ENCODE data around the gene LYSMD1. TPM values are rescaled to one million over a fixed set of nuclear protein-coding genes. Genes with fewer than 3 reads are reported as not detected.

LYSMD1 gene
- total RNA-seq, 2 experiments from 2014 or later: 3.7 to 6.2 TPM

DNA sequence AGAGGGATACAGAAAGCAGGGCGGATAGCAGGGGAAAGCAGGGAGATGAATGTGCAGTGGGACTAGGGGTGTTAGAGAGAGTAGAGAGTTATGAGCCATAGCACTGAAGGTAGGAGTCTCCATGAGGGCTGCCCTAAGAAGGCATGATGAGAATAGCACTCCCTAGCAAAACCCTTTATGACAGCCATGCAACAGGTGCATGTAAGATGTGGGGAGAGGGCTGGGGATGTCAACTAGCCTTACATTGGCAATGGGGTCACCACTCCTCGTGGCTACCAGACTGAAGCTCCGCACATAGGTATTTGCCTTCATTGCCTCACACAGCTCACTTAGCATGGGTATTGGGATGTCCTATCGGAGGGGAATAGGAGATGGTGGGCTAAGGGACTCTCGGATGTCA lies 5.5 kb upstream of the LYSMD1 start:
- Histone ChIP-seq H3K9me3 (ENCODE audit: low read length) (no peaks in the 10 kb centered on the region), H3K79me2 (ENCODE audit: insufficient read depth, low read depth, low read length) (peaks cover 11% of the 10 kb centered on the region; the same call in 1 of the 2 replicates), H3K9me2 (ENCODE audit: insufficient read depth, low read length) (no peaks in the 10 kb centered on the region), H3K27ac (ENCODE audit: low read depth, low read length, poor library complexity, severe bottlenecking) (no peak overlapping the region), H2AFZ (ENCODE audit: low read length) (no peak overlapping the region), H3K4me2 (ENCODE audit: low read length) (no peak overlapping the region), H3K4me3 (ENCODE audit: low read depth, low read length, poor library complexity, severe bottlenecking) (no peak overlapping the region), H3K36me3 (ENCODE audit: insufficient read depth, low read length) (peaks cover 45% of the 10 kb centered on the region), H4K20me1 (ENCODE audit: insufficient read depth, low read length) (no peaks in the 10 kb centered on the region), H3K4me1 (ENCODE audit: insufficient read depth, low read length, poor library complexity, severe bottlenecking) (peaks cover 8% of the 10 kb centered on the region)
- DNase-seq (ENCODE audit: low spot score): no peak
- no TSS peak for BruUV-seq (replicated peaks)
- CTCF ChIA-PET (ENCODE audit: unreplicated experiment): no interaction called here
- POLR2A ChIA-PET: interaction anchor here (0.9 kb wide), 1 partner anchor 36 kb away, joined by 3 read pairs; no protein-coding TSS in a partner anchor
- intact Hi-C loops (cut with micrococcal nuclease; ENCODE audit: unreplicated experiment): no loop called here
- TF ChIP-seq EZH2phosphoT487 (IDR thresholded peaks at IDR 0.05; ENCODE audit: borderline replicate concordance, low read depth, low read length): no peak
- TF ChIP-seq CTCF (conservative IDR thresholded peaks at IDR 0.05; ENCODE audit: low read length): no peak

GRCh38 chr1:151167116-151167515 lies 1.4 kb upstream of the LYSMD1 start:
- Histone ChIP-seq H3K9me2 (ENCODE audit: insufficient read depth, low read length) (no peaks in the 10 kb centered on the region), H3K79me2 (ENCODE audit: insufficient read depth, low read depth, low read length) (peaks cover 13% of the 10 kb centered on the region; the same call in 1 of the 2 replicates), H2AFZ (ENCODE audit: low read length) (no peak overlapping the region), H4K20me1 (ENCODE audit: insufficient read depth, low read length) (no peaks in the 10 kb centered on the region), H3K27ac (ENCODE audit: low read depth, low read length, poor library complexity, severe bottlenecking) (no peak overlapping the region), H3K4me2 (ENCODE audit: low read length) (peak overlapping the region; percentile 83), H3K4me1 (ENCODE audit: insufficient read depth, low read length, poor library complexity, severe bottlenecking) (peaks cover 24% of the 10 kb centered on the region), H3K36me3 (ENCODE audit: insufficient read depth, low read length) (peaks cover 34% of the 10 kb centered on the region), H3K9me3 (ENCODE audit: low read length) (no peaks in the 10 kb centered on the region), H3K4me3 (ENCODE audit: low read depth, low read length, poor library complexity, severe bottlenecking) (peak overlapping the region; percentile 90)
- intact Hi-C loops (cut with micrococcal nuclease; ENCODE audit: unreplicated experiment): no loop called here
- POLR2A ChIA-PET: interaction anchor here (0.6 to 1.6 kb wide), 5 partner anchors 9 to 209 kb away, joined by 3 to 10 read pairs (median 5); partner anchors contain the start of genes TMOD4 and TNFAIP8L2
- DNase-seq (ENCODE audit: low spot score): no peak
- CTCF ChIA-PET (ENCODE audit: unreplicated experiment): no interaction called here
- TF ChIP-seq EZH2phosphoT487 (IDR thresholded peaks at IDR 0.05; ENCODE audit: borderline replicate concordance, low read depth, low read length) (no peak), CTCF (conservative IDR thresholded peaks at IDR 0.05; ENCODE audit: low read length) (no peak)
- BruUV-seq (replicated peaks): no TSS peak

- no peaks in the 10 kb centered on the region for H4K20me1 ChIP-seq (ENCODE audit: insufficient read depth, low read length)
- DNase-seq (ENCODE audit: low spot score): peak; percentile 32
- POLR2A ChIA-PET: interaction anchor here (0.7 to 1.3 kb wide), 4 partner anchors 10 to 32 kb away, joined by 3 to 10 read pairs (median 3); partner anchors contain the start of genes PIP5K1A, TMOD4, TNFAIP8L2 and VPS72
- CTCF ChIA-PET (ENCODE audit: unreplicated experiment): no interaction called here
- peaks cover 24% of the 10 kb centered on the region for H3K4me1 ChIP-seq (ENCODE audit: insufficient read depth, low read length, poor library complexity, severe bottlenecking)
- BruUV-seq (replicated peaks): no TSS peak
- peak overlapping the region; percentile 90 for H3K4me3 ChIP-seq (ENCODE audit: low read depth, low read length, poor library complexity, severe bottlenecking)
- peak overlapping the region; percentile 43 for H3K27ac ChIP-seq (ENCODE audit: low read depth, low read length, poor library complexity, severe bottlenecking)
- H3K9me2 ChIP-seq (ENCODE audit: insufficient read depth, low read length): no peaks in the 10 kb centered on the region
- peaks cover 34% of the 10 kb centered on the region for H3K36me3 ChIP-seq (ENCODE audit: insufficient read depth, low read length)
- peak overlapping the region; percentile 83 for H3K4me2 ChIP-seq (ENCODE audit: low read length)
- H3K9me3 ChIP-seq (ENCODE audit: low read length): no peaks in the 10 kb centered on the region
- H3K79me2 ChIP-seq (ENCODE audit: insufficient read depth, low read depth, low read length): peaks cover 13% of the 10 kb centered on the region; the same call in 1 of the 2 replicates
- intact Hi-C loops (cut with micrococcal nuclease; ENCODE audit: unreplicated experiment): no loop called here
- H2AFZ ChIP-seq (ENCODE audit: low read length): peak overlapping the region; percentile 64; the same call in 1 of the 2 replicates
- TF ChIP-seq CTCF (conservative IDR thresholded peaks at IDR 0.05; ENCODE audit: low read length): no peak
- no peak for TF ChIP-seq EZH2phosphoT487 (IDR thresholded peaks at IDR 0.05; ENCODE audit: borderline replicate concordance, low read depth, low read length)
Measured at GRCh38 chr1:151166505-151166956, 829 bp upstream of the LYSMD1 start.
